Tibial artery (tissue), 4 donors: ENCODE results near the gene TBX6.

Source experiments
- DNase-seq, 2 donors: peaks; one replicate each; pipeline ENCODE4 v3.0.0-alpha.2; 2019
- H3K27ac ChIP-seq, 2 donors: fragments of 200-600 bp; sonication (generic) in 1 of 2; 1 replicate in 1 of 2; 2 replicates in 1 of 2; pipeline ENCODE4 v1.5.1; 2018 to 2019; ENCODE audit warnings: mild to moderate bottlenecking in 1 of 2
- H3K27me3 ChIP-seq, 2 donors: fragments of 200-600 bp; sonication (generic) in 1 of 2; one replicate each; pipeline versions ENCODE4 v1.5.1 to v1.6.0; 2016 to 2019
- H3K36me3 ChIP-seq, 3 donors: fragments of 200-600 bp; sonication (generic) in 2 of 3; one replicate each; pipeline ENCODE4 v1.5.1; 2016 to 2019; ENCODE audit warnings: mild to moderate bottlenecking in 2 of 3
- H3K4me1 ChIP-seq, 4 donors: fragments of 200-600 bp; sonication (generic) in 2 of 4; 1 replicate in 3 of 4; 2 replicates in 1 of 4; pipeline ENCODE4 v1.5.1; 2016 to 2019
- H3K4me3 ChIP-seq, 2 donors: fragments of 200-600 bp; sonication (generic) in 1 of 2; 1 replicate in 1 of 2; 2 replicates in 1 of 2; pipeline ENCODE4 v1.5.1; 2018 to 2019; ENCODE audit warnings: mild to moderate bottlenecking in 2 of 2
- H3K9me3 ChIP-seq, 3 donors: fragments of 200-600 bp; sonication (generic) in 1 of 3; one replicate each; pipeline ENCODE4 v1.5.1; 2016 to 2019
- CTCF ChIP-seq, 2 experiments: fragments of 200-600 bp in 1 of 2; fragments of 450-650 bp in 1 of 2; IDR thresholded peaks; one replicate each; pipeline ENCODE4 v1.5.1; 2017 to 2019; ENCODE audit warnings: antibody characterized with exemption in 2 of 2, mild to moderate bottlenecking in 1 of 2, moderate library complexity in 1 of 2
- intact Hi-C: fragments of 100-400 bp; cut with DNase I; formaldehyde crosslinking; loops from one replicate; pipeline ENCODE4 v1.15.0; 2023; ENCODE audit warnings: low total_unique reads

Gene TBX6

DNA sequence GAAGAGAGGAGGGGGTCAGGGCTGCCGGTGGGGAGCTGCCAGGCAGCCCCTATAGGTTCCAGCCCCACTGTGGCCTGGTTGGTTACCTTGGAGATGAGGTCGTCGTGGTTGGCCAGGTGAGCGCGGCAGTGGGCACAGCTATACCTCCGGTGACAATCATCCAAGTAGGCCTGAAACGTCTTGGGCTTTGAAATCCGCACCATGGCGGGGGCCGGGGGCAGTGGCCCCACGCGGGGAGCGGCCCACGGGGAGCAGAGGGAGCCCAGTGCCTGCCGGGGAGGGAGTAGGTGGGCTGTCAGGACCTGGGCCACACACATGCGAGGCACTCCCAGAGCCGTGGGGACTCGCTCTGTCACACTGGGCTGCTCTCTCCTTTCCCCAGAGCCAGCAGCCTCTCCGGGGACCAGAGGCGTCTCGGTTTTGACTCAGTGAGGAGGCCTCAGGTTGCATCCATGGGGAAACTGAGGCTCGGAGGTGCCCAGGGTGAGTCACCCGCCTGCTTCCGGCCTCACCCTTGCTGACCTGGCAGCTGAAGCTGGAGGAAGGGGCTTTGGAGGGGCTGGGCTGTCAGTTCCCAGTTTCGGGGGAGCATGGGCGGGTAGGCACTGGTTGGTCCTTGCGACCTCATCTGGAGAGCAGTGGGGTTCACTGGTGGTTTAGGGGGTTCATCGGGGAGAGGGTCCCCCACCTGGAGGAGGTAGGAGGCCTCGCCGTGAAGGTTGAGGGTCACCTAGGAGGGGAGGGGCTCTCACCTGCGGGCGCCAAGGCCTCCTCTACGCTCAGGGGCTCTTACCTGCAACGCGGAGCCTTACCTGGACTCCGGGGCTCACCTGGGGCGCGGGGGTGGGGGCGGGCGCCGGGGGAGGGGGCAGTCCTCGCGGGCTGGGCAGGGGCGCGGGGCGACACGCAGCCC is 3.7 kb upstream of the TBX6 start:
- DNase-seq, result no peak
- Histone ChIP-seq H3K27ac (peak overlapping the region; percentile 94 to 98), H3K27me3 (no peaks in the 10 kb centered on the region), H3K4me1 (peaks cover 0 to 54% (median 38%) of the 10 kb centered on the region in 4 donors), H3K9me3 (peaks cover 0 to 9% (median 0%) of the 10 kb centered on the region in 3 donors), H3K4me3 (peak overlapping the region; percentile 82 to 90), H3K36me3 (peaks cover 11 to 23% (median 16%) of the 10 kb centered on the region in 3 donors)
- intact Hi-C loops, result loop anchor here (1.0 kb wide), 1 partner anchor 28 kb away; the partner anchor contains the start of gene MAPK3
- TF ChIP-seq CTCF (IDR thresholded peaks at IDR 0.05), result no peak

DNA sequence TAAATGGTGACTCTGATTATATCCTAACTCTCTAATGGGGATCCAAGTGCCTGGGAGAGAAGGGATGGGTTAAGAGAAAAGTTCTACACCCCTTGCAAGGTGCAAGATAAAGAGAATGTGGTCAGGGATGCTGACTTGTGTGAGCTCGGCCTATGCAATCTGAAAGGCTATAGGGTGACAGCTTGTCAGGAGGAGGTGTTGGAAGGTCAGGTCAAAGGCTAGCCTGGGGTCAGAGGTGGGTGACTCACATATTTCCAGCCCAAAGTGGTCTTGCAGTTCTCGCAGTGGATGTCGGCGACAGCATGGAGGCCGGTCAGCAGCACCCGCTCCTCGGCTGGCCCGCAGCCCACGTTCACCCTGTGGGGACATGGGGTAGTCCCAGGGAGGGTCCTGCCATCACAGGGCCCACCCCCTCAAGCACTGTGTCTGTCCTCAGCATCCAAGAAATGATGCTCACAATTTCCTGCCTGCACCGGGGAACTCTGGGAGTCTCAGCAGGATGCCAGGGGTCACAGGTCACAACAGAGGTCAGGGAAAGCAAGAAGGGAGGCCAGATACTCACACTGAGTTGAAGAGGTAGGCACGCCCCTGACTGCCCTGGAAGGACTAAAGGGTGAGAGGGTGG is 2.9 kb upstream of the TBX6 start:
- H3K36me3 ChIP-seq, result peaks cover 11 to 23% (median 16%) of the 10 kb centered on the region in 3 donors
- H3K4me3 ChIP-seq, result peak overlapping the region; percentile 82 to 90
- H3K27me3 ChIP-seq, result no peaks in the 10 kb centered on the region
- H3K27ac ChIP-seq, result peak overlapping the region; percentile 94 to 98
- TF ChIP-seq CTCF (IDR thresholded peaks at IDR 0.05), result no peak
- intact Hi-C loops, result no loop called here
- DNase-seq, result no peak
- peaks cover 0 to 56% (median 38%) of the 10 kb centered on the region in 4 donors for H3K4me1 ChIP-seq
- H3K9me3 ChIP-seq, result peaks cover 0 to 9% (median 0%) of the 10 kb centered on the region in 3 donors

GRCh38 chr16:30092373-30093010 is 768 bp upstream of the TBX6 start:
- H3K9me3 ChIP-seq, result peaks cover 0 to 9% (median 0%) of the 10 kb centered on the region in 3 donors
- peak; percentile 87 to 88 for DNase-seq
- H3K27ac ChIP-seq, result peak overlapping the region; percentile 67 to 94
- no peaks in the 10 kb centered on the region for H3K27me3 ChIP-seq
- peak in 1 of 2 experiments; percentile 24 for TF ChIP-seq CTCF (IDR thresholded peaks at IDR 0.05)
- peak overlapping the region; percentile 52 to 57 for H3K4me3 ChIP-seq
- peaks cover 0 to 56% (median 38%) of the 10 kb centered on the region in 4 donors for H3K4me1 ChIP-seq
- H3K36me3 ChIP-seq, result peaks cover 11 to 23% (median 16%) of the 10 kb centered on the region in 3 donors
- intact Hi-C loops, result no loop called here

GRCh38 chr16:30090610-30091331 is 953 bp downstream of the TBX6 start:
- Histone ChIP-seq H3K4me3 (peak overlapping the region; percentile 52 to 57), H3K9me3 (no peaks in the 10 kb centered on the region), H3K36me3 (peaks cover 11 to 32% (median 16%) of the 10 kb centered on the region in 3 donors), H3K27ac (peak overlapping the region; percentile 67 to 94), H3K4me1 (peaks cover 0 to 50% (median 38%) of the 10 kb centered on the region in 4 donors), H3K27me3 (no peaks in the 10 kb centered on the region)
- intact Hi-C loops, result no loop called here
- TF ChIP-seq CTCF (IDR thresholded peaks at IDR 0.05), result no peak
- no peak for DNase-seq
